OCI-LY3 (cell line): ENCODE data around the gene BICD1.

Experiments used
- EZH2phosphoT487 ChIP-seq: fragments of 200-600 bp; shearing (Covaris generic); IDR thresholded peaks from 2 replicates; pipeline ENCODE4 v1.6.1; 2018; ENCODE audit warnings: antibody characterized with exemption, mixed run types, low read depth
- TF ChIP-seq, protein P1 (sequence below): fragments of 200-600, 300-600 bp; sonication (generic); IDR thresholded peaks from 2 replicates; pipeline ENCODE4 v1.5.1; 2014; ENCODE audit warnings: antibody characterized with exemption, low read length, low read depth

DNA sequence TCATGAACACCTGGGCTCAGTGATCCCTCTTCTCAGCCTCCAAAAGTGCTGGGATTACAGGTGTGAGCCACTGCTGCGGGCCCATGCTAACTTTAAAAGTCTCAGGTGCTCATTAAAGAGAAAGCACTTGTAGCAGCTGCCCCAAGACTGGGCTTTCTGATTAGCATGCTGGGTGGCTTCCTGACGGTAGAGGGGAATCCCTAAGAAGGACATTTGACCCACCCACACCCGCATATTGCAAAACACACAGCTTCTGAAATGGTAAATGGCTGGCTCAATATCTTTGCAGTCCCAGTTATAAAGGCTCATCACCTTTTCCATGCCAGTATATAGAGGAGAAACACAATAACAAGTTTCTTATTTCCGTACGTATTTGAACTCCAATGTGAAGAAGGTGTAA lies 19.3 kb upstream of the BICD1 start:
- TF ChIP-seq, protein P1, sequence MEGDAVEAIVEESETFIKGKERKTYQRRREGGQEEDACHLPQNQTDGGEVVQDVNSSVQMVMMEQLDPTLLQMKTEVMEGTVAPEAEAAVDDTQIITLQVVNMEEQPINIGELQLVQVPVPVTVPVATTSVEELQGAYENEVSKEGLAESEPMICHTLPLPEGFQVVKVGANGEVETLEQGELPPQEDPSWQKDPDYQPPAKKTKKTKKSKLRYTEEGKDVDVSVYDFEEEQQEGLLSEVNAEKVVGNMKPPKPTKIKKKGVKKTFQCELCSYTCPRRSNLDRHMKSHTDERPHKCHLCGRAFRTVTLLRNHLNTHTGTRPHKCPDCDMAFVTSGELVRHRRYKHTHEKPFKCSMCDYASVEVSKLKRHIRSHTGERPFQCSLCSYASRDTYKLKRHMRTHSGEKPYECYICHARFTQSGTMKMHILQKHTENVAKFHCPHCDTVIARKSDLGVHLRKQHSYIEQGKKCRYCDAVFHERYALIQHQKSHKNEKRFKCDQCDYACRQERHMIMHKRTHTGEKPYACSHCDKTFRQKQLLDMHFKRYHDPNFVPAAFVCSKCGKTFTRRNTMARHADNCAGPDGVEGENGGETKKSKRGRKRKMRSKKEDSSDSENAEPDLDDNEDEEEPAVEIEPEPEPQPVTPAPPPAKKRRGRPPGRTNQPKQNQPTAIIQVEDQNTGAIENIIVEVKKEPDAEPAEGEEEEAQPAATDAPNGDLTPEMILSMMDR = no peak
- no peak for TF ChIP-seq EZH2phosphoT487
